GM12878 (cell line): Measurements from ENCODE around the gene PRSS8. TPM values are rescaled to one million over a fixed set of nuclear protein-coding genes. Genes with fewer than 3 reads are reported as not detected.

Experiments
- CTCF ChIP-seq, 3 experiments: IDR thresholded peaks in 2 of 3; conservative IDR thresholded peaks in 1 of 3; 2 replicates each; pipeline ENCODE4 v1.5.1; 2011; ENCODE audit warnings: low read depth in 3 of 3, low read length in 3 of 3, mild to moderate bottlenecking in 3 of 3, control low read depth in 2 of 3, moderate library complexity in 2 of 3, inconsistent platforms in 1 of 3, mixed read lengths in 1 of 3; ENCODE audit not compliant: control insufficient read depth in 2 of 3, insufficient read depth in 1 of 3; ENCODE audit errors: extremely low read depth in 1 of 3
- FOXK2 ChIP-seq: fragments of 450-650 bp; IDR thresholded peaks from 2 replicates; pipeline ENCODE4 v1.6.1; 2017; ENCODE audit warnings: mild to moderate bottlenecking, moderate library complexity
- HDGF ChIP-seq: fragments of 450-650 bp; IDR thresholded peaks from 2 replicates; pipeline ENCODE4 v1.6.1; 2016; ENCODE audit warnings: antibody characterized with exemption
- MLLT1 ChIP-seq: fragments of 450-650 bp; IDR thresholded peaks from 2 replicates; pipeline ENCODE4 v1.6.1; 2016; ENCODE audit warnings: mild to moderate bottlenecking
- POLR2AphosphoS2 ChIP-seq: IDR thresholded peaks from 2 replicates; pipeline ENCODE4 v1.6.1; 2011; ENCODE audit warnings: low read depth, mild to moderate bottlenecking, low read length, improper control_type of control experiment, moderate library complexity
- RELB ChIP-seq: fragments of 450-650 bp; IDR thresholded peaks from 2 replicates; pipeline ENCODE4 v1.6.1; 2017; ENCODE audit warnings: low read depth, mild to moderate bottlenecking, moderate library complexity
- RFX5 ChIP-seq: IDR thresholded peaks from 2 replicates; pipeline ENCODE4 v1.6.1; 2011; ENCODE audit warnings: low read depth, low read length, improper control_type of control experiment
- SKIL ChIP-seq: fragments of 450-650 bp; IDR thresholded peaks from 2 replicates; pipeline ENCODE4 v1.6.1; 2017; ENCODE audit warnings: mild to moderate bottlenecking, low read depth, inconsistent platforms; ENCODE audit not compliant: poor library complexity, severe bottlenecking
- SMAD1 ChIP-seq: fragments of 450-650 bp; IDR thresholded peaks from 2 replicates; pipeline ENCODE4 v1.6.1; 2018; ENCODE audit warnings: mild to moderate bottlenecking, low read depth; ENCODE audit not compliant: partially characterized antibody
- SREBF2 ChIP-seq: IDR thresholded peaks from 2 replicates; pipeline ENCODE4 v1.6.1; 2012; ENCODE audit warnings: mild to moderate bottlenecking, low read length
- STAT1 ChIP-seq: fragments of 450-650 bp; conservative IDR thresholded peaks from 2 replicates; pipeline ENCODE4 v1.6.1; 2014; ENCODE audit warnings: antibody characterized with exemption, mild to moderate bottlenecking
- SUPT20H ChIP-seq: IDR thresholded peaks from 2 replicates; pipeline ENCODE4 v1.6.1; 2011; ENCODE audit warnings: low read depth, mild to moderate bottlenecking, low read length, moderate library complexity, borderline replicate concordance; ENCODE audit not compliant: control insufficient read depth
- polyA plus RNA-seq, 11 experiments: library from polyadenylated mRNA; depleted of rRNA in 4 of 11; unstranded in 6 of 11; stranded (reverse) in 5 of 11; fragments of >200 nt; fragmentation: Nextera tagmentation in 4 of 11; fragmentation: Illumina TruSeq in 1 of 11; extraction: Ambion mirVana in 4 of 11; extraction: Trizol in 1 of 11; gene quantifications; 1 replicate in 1 of 11; 2 replicates in 10 of 11; pipeline versions ENCODE4 v1.2.1 to v1.2.3, GENCODE V29; 2011 to 2016; ENCODE audit warnings: inconsistent platforms in 2 of 11, missing spikeins in 2 of 11, low read depth in 1 of 11
- total RNA-seq, 4 experiments: library from RNA; depleted of rRNA in 3 of 4; stranded (reverse); fragments of >200 nt in 3 of 4; fragmentation: Illumina TruSeq in 1 of 4; extraction: Trizol in 1 of 4; gene quantifications; 2 replicates each; pipeline versions ENCODE4 v1.2.1 to v1.2.3, GENCODE V29; 2013 to 2021
- TF ChIP-seq, protein P1 (sequence below): IDR thresholded peaks from 2 replicates; pipeline ENCODE4 v1.6.1; 2011; ENCODE audit warnings: mild to moderate bottlenecking, low read depth, low read length, moderate library complexity; ENCODE audit not compliant: insufficient replicate concordance
- TF ChIP-seq, protein P2 (sequence below): fragments of 150-350 bp; IDR thresholded peaks from 2 replicates; pipeline ENCODE4 v1.6.1; 2016; ENCODE audit warnings: low read depth, low read length
- TF ChIP-seq, protein P3 (sequence below): IDR thresholded peaks from 2 replicates; pipeline ENCODE4 v1.6.1; 2012; ENCODE audit warnings: low read depth, low read length, improper control_type of control experiment

Gene PRSS8
- total and polyA plus RNA-seq, 10 of the 15 experiments (the other 5 are each of a cell fraction or from before 2014, with no cell fraction given) = 0.33 to 0.58 TPM; not detected in 8

GRCh38 chr16:31094424-31095120, 41.0 kb downstream of the PRSS8 start, which contains the start of gene VKORC1 (continued):
- TF ChIP-seq SKIL = no peak
- TF ChIP-seq CTCF (IDR thresholded peaks at IDR 0.05 in 2 of 3, conservative IDR thresholded peaks at IDR 0.05 in 1 of 3; ENCODE audit: control insufficient read depth in 2 of 3, extremely low read depth in 1 of 3, insufficient read depth in 1 of 3, low read depth in 3 of 3, low read length in 3 of 3) = no peak
- no peak for TF ChIP-seq SUPT20H
- TF ChIP-seq, protein P1, sequence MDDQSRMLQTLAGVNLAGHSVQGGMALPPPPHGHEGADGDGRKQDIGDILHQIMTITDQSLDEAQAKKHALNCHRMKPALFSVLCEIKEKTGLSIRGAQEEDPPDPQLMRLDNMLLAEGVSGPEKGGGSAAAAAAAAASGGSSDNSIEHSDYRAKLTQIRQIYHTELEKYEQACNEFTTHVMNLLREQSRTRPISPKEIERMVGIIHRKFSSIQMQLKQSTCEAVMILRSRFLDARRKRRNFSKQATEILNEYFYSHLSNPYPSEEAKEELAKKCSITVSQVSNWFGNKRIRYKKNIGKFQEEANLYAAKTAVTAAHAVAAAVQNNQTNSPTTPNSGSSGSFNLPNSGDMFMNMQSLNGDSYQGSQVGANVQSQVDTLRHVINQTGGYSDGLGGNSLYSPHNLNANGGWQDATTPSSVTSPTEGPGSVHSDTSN = peak; percentile 64
- no peak for TF ChIP-seq FOXK2
- peak; percentile 61; the same call in 1 of the 2 replicates for TF ChIP-seq HDGF
- TF ChIP-seq, protein P2, sequence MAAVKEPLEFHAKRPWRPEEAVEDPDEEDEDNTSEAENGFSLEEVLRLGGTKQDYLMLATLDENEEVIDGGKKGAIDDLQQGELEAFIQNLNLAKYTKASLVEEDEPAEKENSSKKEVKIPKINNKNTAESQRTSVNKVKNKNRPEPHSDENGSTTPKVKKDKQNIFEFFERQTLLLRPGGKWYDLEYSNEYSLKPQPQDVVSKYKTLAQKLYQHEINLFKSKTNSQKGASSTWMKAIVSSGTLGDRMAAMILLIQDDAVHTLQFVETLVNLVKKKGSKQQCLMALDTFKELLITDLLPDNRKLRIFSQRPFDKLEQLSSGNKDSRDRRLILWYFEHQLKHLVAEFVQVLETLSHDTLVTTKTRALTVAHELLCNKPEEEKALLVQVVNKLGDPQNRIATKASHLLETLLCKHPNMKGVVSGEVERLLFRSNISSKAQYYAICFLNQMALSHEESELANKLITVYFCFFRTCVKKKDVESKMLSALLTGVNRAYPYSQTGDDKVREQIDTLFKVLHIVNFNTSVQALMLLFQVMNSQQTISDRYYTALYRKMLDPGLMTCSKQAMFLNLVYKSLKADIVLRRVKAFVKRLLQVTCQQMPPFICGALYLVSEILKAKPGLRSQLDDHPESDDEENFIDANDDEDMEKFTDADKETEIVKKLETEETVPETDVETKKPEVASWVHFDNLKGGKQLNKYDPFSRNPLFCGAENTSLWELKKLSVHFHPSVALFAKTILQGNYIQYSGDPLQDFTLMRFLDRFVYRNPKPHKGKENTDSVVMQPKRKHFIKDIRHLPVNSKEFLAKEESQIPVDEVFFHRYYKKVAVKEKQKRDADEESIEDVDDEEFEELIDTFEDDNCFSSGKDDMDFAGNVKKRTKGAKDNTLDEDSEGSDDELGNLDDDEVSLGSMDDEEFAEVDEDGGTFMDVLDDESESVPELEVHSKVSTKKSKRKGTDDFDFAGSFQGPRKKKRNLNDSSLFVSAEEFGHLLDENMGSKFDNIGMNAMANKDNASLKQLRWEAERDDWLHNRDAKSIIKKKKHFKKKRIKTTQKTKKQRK = no peak
- no peak for TF ChIP-seq MLLT1
- TF ChIP-seq SMAD1 = no peak
- TF ChIP-seq SREBF2 = no peak
- TF ChIP-seq RELB = peak; percentile 70; the same call in 1 of the 2 replicates
- no peak for TF ChIP-seq RFX5
- TF ChIP-seq, protein P3, sequence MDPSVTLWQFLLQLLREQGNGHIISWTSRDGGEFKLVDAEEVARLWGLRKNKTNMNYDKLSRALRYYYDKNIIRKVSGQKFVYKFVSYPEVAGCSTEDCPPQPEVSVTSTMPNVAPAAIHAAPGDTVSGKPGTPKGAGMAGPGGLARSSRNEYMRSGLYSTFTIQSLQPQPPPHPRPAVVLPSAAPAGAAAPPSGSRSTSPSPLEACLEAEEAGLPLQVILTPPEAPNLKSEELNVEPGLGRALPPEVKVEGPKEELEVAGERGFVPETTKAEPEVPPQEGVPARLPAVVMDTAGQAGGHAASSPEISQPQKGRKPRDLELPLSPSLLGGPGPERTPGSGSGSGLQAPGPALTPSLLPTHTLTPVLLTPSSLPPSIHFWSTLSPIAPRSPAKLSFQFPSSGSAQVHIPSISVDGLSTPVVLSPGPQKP = no peak
- TF ChIP-seq STAT1 = no peak; the same call in 1 of the 2 replicates
- TF ChIP-seq POLR2AphosphoS2 = no peak
